K562 (cell line): ENCODE data around the gene FAM187B. TPM values are rescaled to one million over a fixed set of nuclear protein-coding genes. Genes with fewer than 3 reads are reported as not detected.

Source experiments
- ATAC-seq: fragments of 200-7000 bp; cut with Tn5 transposase; 3 replicates; pipeline ENCODE4 v1.9.1; 2020; ENCODE audit warnings: moderate library complexity
- BruUV-seq: library from RNA; stranded (reverse); fragments of 400-500 nt; replicated peaks from 2 replicates; lab custom pipeline; 2021; lab: Mats Ljungman, UMichigan
- CTCF ChIA-PET: fragments of 300-600 bp; formaldehyde crosslinking; extraction: SDS; loops from one replicate; lab custom pipeline; 2021; ENCODE audit warnings: low intra/inter-chr PET ratio; lab: Yijun Ruan, JAX
- POLR2A ChIA-PET: fragments of 300-600, 350-650 bp; sonication (Branson Sonifier 250); formaldehyde crosslinking; extraction: SDS; loops from one replicate; lab custom pipeline; 2021; ENCODE audit warnings: antibody characterized with exemption, inconsistent platforms; lab: Yijun Ruan, JAX
- DNase-seq, 4 experiments: peaks; one replicate each; pipeline versions ENCODE4 v3.0.0 to v3.0.0-alpha.2; 2011 to 2018; ENCODE audit warnings: low spot score in 3 of 4, mixed read lengths in 3 of 4; ENCODE audit errors: extremely low read depth in 1 of 4
- FAIRE-seq: peaks from 2 replicates; lab custom pipeline; 2011; peaks lifted over from hg19 to GRCh38; lab: Jason Lieb, UNC
- H2AFZ ChIP-seq: 2 replicates; pipeline ENCODE4 v1.6.0; 2011; ENCODE audit warnings: low read depth, low read length, control low read depth, inconsistent platforms
- H3K27ac ChIP-seq: fragments of 200-600 bp; 3 replicates; pipeline ENCODE4 v1.8.0; 2011; ENCODE audit warnings: low read depth, mild to moderate bottlenecking, control low read depth, inconsistent platforms, low read length, moderate library complexity, mixed read lengths; ENCODE audit errors: extremely low read depth
- H3K27me3 ChIP-seq, 2 experiments: fragments of 300-600 bp in 1 of 2; 2 replicates in 1 of 2; 3 replicates in 1 of 2; pipeline versions ENCODE4 v1.6.0 to v1.8.0; 2011; ENCODE audit warnings: inconsistent platforms in 2 of 2, low read length in 2 of 2, mild to moderate bottlenecking in 1 of 2, mixed read lengths in 1 of 2, moderate library complexity in 1 of 2; ENCODE audit not compliant: control insufficient read depth in 2 of 2, insufficient read depth in 2 of 2
- H3K36me3 ChIP-seq: fragments of 300-600 bp; 3 replicates; pipeline ENCODE4 v1.8.0; 2011; ENCODE audit warnings: mild to moderate bottlenecking, low read length, inconsistent platforms; ENCODE audit not compliant: control insufficient read depth, insufficient read depth
- H3K4me1 ChIP-seq, 2 experiments: fragments of 200-600 bp in 1 of 2; replicated peaks in 1 of 2; 2 replicates in 1 of 2; 3 replicates in 1 of 2; pipeline versions ENCODE4 v1.5.1 to v1.8.0; 2011; ENCODE audit warnings: inconsistent platforms in 2 of 2, low read length in 2 of 2, mild to moderate bottlenecking in 1 of 2, mixed read lengths in 1 of 2, moderate library complexity in 1 of 2; ENCODE audit not compliant: control insufficient read depth in 2 of 2, insufficient read depth in 2 of 2
- H3K4me2 ChIP-seq: 2 replicates; pipeline ENCODE4 v1.6.1; 2011; ENCODE audit warnings: low read length, control low read depth, inconsistent platforms, mixed read lengths; ENCODE audit not compliant: insufficient read depth
- H3K4me3 ChIP-seq: fragments of 200-600 bp; sonication (generic), shearing (Covaris generic); 2 replicates; pipeline ENCODE4 v1.5.1; 2016; ENCODE audit warnings: control low read depth, inconsistent platforms
- H3K79me2 ChIP-seq: fragments of 200-600 bp; 3 replicates; pipeline ENCODE4 v1.8.0; 2011; ENCODE audit warnings: low read length, inconsistent platforms; ENCODE audit not compliant: control insufficient read depth, insufficient read depth
- H3K9ac ChIP-seq, 2 experiments: 2 replicates each; pipeline versions ENCODE4 v1.6.0 to v1.6.1; 2011; ENCODE audit warnings: low read depth in 2 of 2, low read length in 2 of 2, control low read depth in 1 of 2, inconsistent platforms in 1 of 2, mild to moderate bottlenecking in 1 of 2, mixed read lengths in 1 of 2; ENCODE audit not compliant: insufficient read depth in 1 of 2
- H3K9me1 ChIP-seq: one replicate; pipeline ENCODE4 v1.6.0; 2011; ENCODE audit warnings: inconsistent platforms, mild to moderate bottlenecking, low read length, moderate library complexity; ENCODE audit not compliant: control insufficient read depth, insufficient read depth
- H3K9me3 ChIP-seq: replicated peaks from 2 replicates; pipeline ENCODE4 v1.5.1; 2011; ENCODE audit warnings: low read depth, low read length, inconsistent platforms; ENCODE audit not compliant: control insufficient read depth, insufficient read depth
- H4K20me1 ChIP-seq: replicated peaks from 2 replicates; pipeline ENCODE4 v1.6.1; 2011; ENCODE audit warnings: low read length, inconsistent platforms, mixed read lengths; ENCODE audit not compliant: control insufficient read depth, insufficient read depth
- DDX20 ChIP-seq: fragments of 450-650 bp; IDR thresholded peaks from 2 replicates; pipeline ENCODE4 v1.6.1; 2016; ENCODE audit warnings: missing genetic modification characterization, low read depth, mild to moderate bottlenecking, missing compliant biosample characterization, moderate library complexity
- JUND ChIP-seq, 2 experiments: IDR thresholded peaks; 2 replicates in 1 of 2; 3 replicates in 1 of 2; pipeline ENCODE4 v1.6.1; 2011; ENCODE audit warnings: borderline replicate concordance in 2 of 2, low read depth in 2 of 2, low read length in 2 of 2, improper control_type of control experiment in 1 of 2, missing biosample characterization in 1 of 2, missing genetic modification characterization in 1 of 2, missing genetic modification reagents in 1 of 2
- MAZ ChIP-seq, 2 experiments: fragments of 450-650 bp in 1 of 2; sonication (generic) in 1 of 2; formaldehyde crosslinking; IDR thresholded peaks in 1 of 2; conservative IDR thresholded peaks in 1 of 2; 2 replicates each; pipeline versions ENCODE4 v1.4.0 to v1.5.0; 2020; ENCODE audit warnings: mild to moderate bottlenecking in 1 of 2, missing genetic modification reagents in 1 of 2
- NFE2 ChIP-seq: IDR thresholded peaks from 2 replicates; pipeline ENCODE4 v1.6.1; 2014; ENCODE audit warnings: antibody characterized with exemption, low read depth
- NFRKB ChIP-seq: fragments of 450-650 bp; IDR thresholded peaks from 2 replicates; pipeline ENCODE4 v1.6.1; 2016; ENCODE audit warnings: low read depth
- POLR2H ChIP-seq: IDR thresholded peaks from 2 replicates; pipeline ENCODE4 v1.6.1; 2016; ENCODE audit warnings: missing genetic modification characterization, low read depth, mild to moderate bottlenecking, control low read depth, missing compliant biosample characterization, moderate library complexity
- RAD51 ChIP-seq: fragments of 450-650 bp; IDR thresholded peaks from 2 replicates; pipeline ENCODE4 v1.7.1; 2016; ENCODE audit warnings: low read depth, mild to moderate bottlenecking, borderline replicate concordance
- SREBF1 ChIP-seq: fragments of 150-350 bp; IDR thresholded peaks from 2 replicates; pipeline ENCODE4 v1.6.1; 2014; ENCODE audit warnings: antibody characterized with exemption, low read depth, low read length, borderline replicate concordance
- TCF7 ChIP-seq: sonication (generic); IDR thresholded peaks from 2 replicates; pipeline ENCODE4 v1.6.1; 2016; ENCODE audit warnings: antibody characterized with exemption, borderline replicate concordance
- XRCC5 ChIP-seq: fragments of 200-400 bp; formaldehyde crosslinking; IDR thresholded peaks from 2 replicates; pipeline ENCODE4 v1.6.1; 2017; ENCODE audit warnings: low read depth, mild to moderate bottlenecking, low read length
- WGBS: fragments of 100-300 bp; shearing (Covaris generic); methylation state at CpG from one replicate; pipeline ENCODE4 v1.1.6; 2016; ENCODE audit warnings: low coverage, mixed read lengths; ENCODE audit not compliant: insufficient coverage; ENCODE audit errors: missing lambda C conversion rate; 5-methylcytosine and 5-hydroxymethylcytosine counted together
- in situ Hi-C: fragments of 300-500 bp; cut with MboI; formaldehyde crosslinking; loops from 4 replicates; pipeline ENCODE4 v1.15.0; 2018; ENCODE audit warnings: inconsistent platforms, mixed read lengths
- intact Hi-C: fragments of 100-400 bp; cut with micrococcal nuclease; formaldehyde crosslinking; loops from 2 replicates; pipeline ENCODE4 v1.14.2; 2022
- polyA plus RNA-seq, 8 experiments: library from polyadenylated mRNA; depleted of rRNA in 4 of 8; stranded (reverse) in 5 of 8; unstranded in 3 of 8; fragments of >200 nt; fragmentation: Nextera tagmentation in 2 of 8; fragmentation: Illumina TruSeq in 1 of 8; extraction: Ambion mirVana in 2 of 8; extraction: Trizol in 1 of 8; gene quantifications; 2 replicates each; pipeline versions ENCODE4 v1.2.1 to v1.2.3, GENCODE V29; 2011 to 2014; ENCODE audit warnings: inconsistent platforms in 1 of 8, missing spikeins in 1 of 8
- total RNA-seq, 7 experiments: library from RNA; depleted of rRNA in 6 of 7; stranded (reverse); fragments of >200 nt in 6 of 7; fragmentation: Illumina TruSeq in 2 of 7; extraction: Trizol in 2 of 7; gene quantifications; 2 replicates each; pipeline versions ENCODE4 v1.2.1 to v1.2.3, GENCODE V29; 2011 to 2021; ENCODE audit warnings: low replicate concordance in 1 of 7
- TF ChIP-seq, protein P1 (sequence below): fragments of 450-650 bp; formaldehyde crosslinking; IDR thresholded peaks from 2 replicates; pipeline ENCODE4 v1.4.0; 2022; ENCODE audit warnings: missing genetic modification characterization
- TF ChIP-seq, protein P2 (sequence below): fragments of 450-650 bp; IDR thresholded peaks from 2 replicates; pipeline ENCODE4 v1.6.1; 2016; ENCODE audit warnings: low read depth

FAM187B gene
- total and polyA plus RNA-seq, 9 of the 15 experiments (the other 6 are each of a cell fraction or from before 2014, with no cell fraction given), result 0.04 to 0.09 TPM; not detected in 7

DNA sequence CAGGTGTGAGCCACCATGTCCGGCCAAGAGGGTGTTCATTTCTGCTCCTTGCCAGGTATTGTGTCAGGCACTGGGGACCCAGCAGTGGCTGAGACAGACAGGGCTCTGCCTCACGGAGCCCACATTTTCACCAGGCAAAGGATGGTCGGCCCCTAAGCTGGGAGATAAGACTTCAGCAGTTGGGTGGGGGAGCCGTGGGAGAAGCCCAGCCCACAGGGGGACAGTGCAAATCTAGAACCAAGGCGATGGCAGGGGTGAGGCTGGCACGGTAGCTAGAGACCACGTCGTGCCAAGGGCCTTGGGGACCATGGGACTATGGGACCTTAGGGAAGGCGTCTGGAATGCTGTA, 28.5 kb upstream of the FAM187B start:
- in situ Hi-C loops, result no loop called here
- Histone ChIP-seq H2AFZ (no peak overlapping the region), H3K4me2 (no peak overlapping the region), H3K9me3 (no peaks in the 10 kb centered on the region), H3K27me3 (no peaks in the 10 kb centered on the region), H3K4me3 (no peak overlapping the region), H3K9ac (peak overlapping the region in 1 of 2 experiments; percentile 47; a peak in 2 of 4 replicates), H3K4me1 (peaks cover 0 to 14% of the 10 kb centered on the region in 2 experiments; a peak in 2 of 5 replicates), H4K20me1 (no peaks in the 10 kb centered on the region), H3K9me1 (no peaks in the 10 kb centered on the region), H3K36me3 (peaks cover 84% of the 10 kb centered on the region; the same call in 2 of the 3 replicates), H3K79me2 (peaks cover 14% of the 10 kb centered on the region; the same call in 2 of the 3 replicates), H3K27ac (no peak overlapping the region)
- no peak for ATAC-seq
- DNase-seq, result peak in 1 of 4 experiments; percentile 5
- intact Hi-C loops, result no loop called here
- no peak for FAIRE-seq
- 73% methylated on average over 9 of the region's 9 CpGs for WGBS
- no TSS peak for BruUV-seq
- ChIA-PET POLR2A (interaction anchor here (0.6 to 5.9 kb wide), 8 partner anchors 8 to 248 kb away, joined by 3 to 31 read pairs (median 3); no protein-coding TSS in a partner anchor), CTCF (no interaction called here)
- TF ChIP-seq, protein P1, sequence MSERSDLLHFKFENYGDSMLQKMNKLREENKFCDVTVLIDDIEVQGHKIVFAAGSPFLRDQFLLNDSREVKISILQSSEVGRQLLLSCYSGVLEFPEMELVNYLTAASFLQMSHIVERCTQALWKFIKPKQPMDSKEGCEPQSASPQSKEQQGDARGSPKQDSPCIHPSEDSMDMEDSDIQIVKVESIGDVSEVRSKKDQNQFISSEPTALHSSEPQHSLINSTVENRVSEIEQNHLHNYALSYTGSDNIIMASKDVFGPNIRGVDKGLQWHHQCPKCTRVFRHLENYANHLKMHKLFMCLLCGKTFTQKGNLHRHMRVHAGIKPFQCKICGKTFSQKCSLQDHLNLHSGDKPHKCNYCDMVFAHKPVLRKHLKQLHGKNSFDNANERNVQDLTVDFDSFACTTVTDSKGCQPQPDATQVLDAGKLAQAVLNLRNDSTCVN (CRISPR knock-in tag), result no peak
- TF ChIP-seq TCF7 (no peak), DDX20 (no peak), POLR2H (tag) (no peak), NFRKB (no peak), MAZ (CRISPR knock-in tag; conservative IDR thresholded peaks at IDR 0.05 in 1 of 2, IDR thresholded peaks at IDR 0.05 in 1 of 2) (no peak), SREBF1 (no peak), RAD51 (no peak), XRCC5 (no peak), JUND (IDR thresholded peaks at IDR 0.05; ENCODE audit: borderline replicate concordance, low read depth, low read length) (no peak), JUND (tag; IDR thresholded peaks at IDR 0.05; ENCODE audit: borderline replicate concordance, low read depth, low read length) (no peak), NFE2 (no peak)
- TF ChIP-seq, protein P2, sequence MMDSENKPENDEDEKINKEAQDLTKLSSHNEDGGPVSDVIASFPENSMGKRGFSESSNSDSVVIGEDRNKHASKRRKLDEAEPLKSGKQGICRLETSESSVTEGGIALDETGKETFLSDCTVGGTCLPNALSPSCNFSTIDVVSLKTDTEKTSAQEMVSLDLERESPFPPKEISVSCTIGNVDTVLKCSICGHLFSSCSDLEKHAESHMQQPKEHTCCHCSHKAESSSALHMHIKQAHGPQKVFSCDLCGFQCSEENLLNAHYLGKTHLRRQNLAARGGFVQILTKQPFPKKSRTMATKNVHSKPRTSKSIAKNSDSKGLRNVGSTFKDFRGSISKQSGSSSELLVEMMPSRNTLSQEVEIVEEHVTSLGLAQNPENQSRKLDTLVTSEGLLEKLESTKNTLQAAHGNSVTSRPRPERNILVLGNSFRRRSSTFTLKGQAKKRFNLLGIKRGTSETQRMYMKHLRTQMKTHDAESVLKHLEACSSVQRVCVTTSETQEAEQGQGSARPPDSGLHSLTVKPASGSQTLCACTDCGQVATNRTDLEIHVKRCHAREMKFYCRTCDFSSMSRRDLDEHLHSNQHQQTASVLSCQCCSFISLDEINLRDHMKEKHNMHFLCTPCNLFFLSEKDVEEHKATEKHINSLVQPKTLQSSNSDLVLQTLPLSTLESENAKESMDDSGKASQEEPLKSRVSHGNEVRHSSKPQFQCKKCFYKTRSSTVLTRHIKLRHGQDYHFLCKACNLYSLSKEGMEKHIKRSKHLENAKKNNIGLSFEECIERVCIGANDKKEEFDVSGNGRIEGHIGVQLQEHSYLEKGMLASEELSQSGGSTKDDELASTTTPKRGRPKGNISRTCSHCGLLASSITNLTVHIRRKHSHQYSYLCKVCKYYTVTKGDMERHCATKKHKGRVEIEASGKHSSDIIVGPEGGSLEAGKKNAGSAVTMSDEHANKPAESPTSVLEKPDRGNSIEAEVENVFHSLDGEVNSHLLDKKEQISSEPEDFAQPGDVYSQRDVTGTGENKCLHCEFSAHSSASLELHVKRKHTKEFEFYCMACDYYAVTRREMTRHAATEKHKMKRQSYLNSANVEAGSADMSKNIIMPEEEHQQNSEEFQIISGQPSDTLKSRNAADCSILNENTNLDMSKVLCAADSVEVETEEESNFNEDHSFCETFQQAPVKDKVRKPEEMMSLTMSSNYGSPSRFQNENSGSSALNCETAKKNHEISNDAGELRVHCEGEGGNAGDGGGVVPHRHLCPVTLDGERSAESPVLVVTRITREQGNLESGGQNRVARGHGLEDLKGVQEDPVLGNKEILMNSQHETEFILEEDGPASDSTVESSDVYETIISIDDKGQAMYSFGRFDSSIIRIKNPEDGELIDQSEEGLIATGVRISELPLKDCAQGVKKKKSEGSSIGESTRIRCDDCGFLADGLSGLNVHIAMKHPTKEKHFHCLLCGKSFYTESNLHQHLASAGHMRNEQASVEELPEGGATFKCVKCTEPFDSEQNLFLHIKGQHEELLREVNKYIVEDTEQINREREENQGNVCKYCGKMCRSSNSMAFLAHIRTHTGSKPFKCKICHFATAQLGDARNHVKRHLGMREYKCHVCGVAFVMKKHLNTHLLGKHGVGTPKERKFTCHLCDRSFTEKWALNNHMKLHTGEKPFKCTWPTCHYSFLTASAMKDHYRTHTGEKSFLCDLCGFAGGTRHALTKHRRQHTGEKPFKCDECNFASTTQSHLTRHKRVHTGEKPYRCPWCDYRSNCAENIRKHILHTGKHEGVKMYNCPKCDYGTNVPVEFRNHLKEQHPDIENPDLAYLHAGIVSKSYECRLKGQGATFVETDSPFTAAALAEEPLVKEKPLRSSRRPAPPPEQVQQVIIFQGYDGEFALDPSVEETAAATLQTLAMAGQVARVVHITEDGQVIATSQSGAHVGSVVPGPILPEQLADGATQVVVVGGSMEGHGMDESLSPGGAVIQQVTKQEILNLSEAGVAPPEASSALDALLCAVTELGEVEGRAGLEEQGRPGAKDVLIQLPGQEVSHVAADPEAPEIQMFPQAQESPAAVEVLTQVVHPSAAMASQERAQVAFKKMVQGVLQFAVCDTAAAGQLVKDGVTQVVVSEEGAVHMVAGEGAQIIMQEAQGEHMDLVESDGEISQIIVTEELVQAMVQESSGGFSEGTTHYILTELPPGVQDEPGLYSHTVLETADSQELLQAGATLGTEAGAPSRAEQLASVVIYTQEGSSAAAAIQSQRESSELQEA, result no peak
